ENCODE measurements around the gene CTBP2.
A peak's percentile ranks its signal among the peaks of the same experiment; 100 is the strongest.

Gene CTBP2

DNA sequence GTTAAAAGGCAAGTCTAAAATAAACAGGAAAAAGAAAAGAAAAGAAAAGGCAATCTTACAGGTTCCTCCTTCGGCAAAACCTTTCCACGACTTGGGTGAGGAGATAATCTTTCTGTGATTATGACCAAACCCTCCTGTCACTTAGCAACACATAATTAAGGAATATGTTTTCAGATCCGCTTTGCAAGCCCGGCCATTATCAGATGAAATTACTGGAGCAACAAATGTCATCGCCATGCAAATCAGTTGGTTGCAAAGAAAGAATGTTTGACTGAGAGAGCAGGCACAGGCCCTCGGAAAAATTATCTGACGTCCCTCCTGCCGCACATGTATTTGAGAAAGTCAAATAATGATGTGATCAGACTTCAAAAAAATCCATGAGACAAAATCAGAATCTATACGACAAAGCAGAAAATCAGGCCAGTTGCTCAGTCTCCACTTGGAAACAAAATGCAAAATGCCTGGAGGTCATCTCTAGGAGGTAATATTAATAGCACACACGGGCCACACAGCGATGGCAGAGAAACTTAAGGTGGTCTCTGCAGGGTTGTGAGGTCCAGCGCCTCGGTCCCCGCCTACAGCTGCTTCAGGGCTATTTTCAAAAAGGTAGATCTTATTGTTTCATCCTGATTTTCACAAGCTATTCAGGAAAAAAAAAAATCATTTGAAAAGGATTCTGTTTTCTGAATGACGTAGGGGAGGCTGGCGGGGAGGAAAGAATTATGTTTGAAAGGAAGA, 135.7 kb downstream of the CTBP2 start:
- DNase-seq (ENCODE audit: low read depth in 2 of 2) = no peak

DNA sequence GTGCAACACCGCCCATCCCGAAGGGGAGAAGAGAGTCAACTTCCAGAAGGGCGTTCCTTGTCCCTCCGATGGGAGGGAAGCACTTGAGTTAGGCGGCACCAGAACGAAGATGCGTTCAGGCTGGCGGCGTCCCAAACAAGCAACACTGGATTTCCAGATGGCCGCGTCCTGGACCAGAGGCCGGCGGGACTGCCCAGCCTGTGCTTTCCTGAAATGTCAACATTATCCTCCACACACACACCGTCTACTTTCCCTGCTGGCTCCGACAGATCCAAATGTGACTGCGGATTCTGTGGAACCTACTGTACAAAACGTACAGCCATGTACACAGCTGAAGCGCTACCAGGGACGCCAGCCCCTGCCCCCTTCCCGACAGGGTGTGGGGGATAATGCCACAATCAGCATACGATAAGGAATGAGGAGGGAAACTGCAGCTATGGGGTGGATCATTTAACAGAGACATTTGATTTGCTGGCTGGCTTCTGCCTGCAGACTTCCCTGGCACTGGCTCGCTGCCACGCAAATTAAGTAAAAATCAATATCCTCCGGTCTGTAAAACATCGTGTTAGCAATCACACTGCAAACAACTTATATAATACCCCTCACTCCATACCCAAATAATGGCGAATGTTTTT, 136.4 kb downstream of the CTBP2 start:
- DNase-seq (ENCODE audit: low read depth in 2 of 2) = no peak

DNA sequence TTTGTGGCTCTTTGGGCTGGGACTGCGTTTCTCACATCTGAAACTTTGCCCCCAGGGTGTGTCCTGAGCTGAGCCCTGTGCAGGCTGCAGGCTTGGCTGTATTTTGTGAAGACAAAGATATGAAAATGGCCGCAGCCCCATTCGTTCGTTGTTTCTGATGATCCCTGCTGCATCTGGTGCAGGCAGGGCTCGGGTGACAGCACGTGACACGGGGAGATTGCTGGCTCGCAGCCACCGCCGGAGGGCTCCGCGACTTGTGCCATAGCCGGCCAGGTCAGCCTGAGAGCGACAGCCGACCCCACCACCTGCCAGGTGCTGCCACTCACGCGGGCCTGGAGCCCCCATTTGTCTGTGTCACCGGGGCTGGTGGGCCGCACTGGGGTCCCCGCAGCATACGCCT, 137.1 kb downstream of the CTBP2 start:
- DNase-seq (ENCODE audit: low read depth in 2 of 2) = no peak

DNA sequence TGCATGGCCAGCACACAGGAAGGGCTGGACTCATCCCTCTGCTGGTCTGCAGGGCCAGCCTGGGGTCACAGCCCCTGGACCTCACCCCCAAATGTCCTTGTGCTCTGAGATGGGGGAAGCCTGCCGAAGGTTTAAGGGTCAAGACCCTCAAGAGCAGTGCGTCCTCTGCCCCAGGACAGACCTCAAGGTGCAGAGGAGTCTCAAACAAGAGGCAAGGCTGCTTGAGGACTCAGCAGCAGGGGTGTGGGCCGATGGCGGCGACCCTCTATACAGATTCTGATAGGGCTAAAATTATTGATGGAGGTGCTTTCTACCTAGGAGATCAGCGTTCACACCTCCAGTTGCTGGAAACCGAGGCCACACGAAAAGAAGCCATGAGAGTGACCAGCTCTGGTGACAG, 137.7 kb downstream of the CTBP2 start:
- DNase-seq (ENCODE audit: low read depth in 2 of 2) = no peak

DNA sequence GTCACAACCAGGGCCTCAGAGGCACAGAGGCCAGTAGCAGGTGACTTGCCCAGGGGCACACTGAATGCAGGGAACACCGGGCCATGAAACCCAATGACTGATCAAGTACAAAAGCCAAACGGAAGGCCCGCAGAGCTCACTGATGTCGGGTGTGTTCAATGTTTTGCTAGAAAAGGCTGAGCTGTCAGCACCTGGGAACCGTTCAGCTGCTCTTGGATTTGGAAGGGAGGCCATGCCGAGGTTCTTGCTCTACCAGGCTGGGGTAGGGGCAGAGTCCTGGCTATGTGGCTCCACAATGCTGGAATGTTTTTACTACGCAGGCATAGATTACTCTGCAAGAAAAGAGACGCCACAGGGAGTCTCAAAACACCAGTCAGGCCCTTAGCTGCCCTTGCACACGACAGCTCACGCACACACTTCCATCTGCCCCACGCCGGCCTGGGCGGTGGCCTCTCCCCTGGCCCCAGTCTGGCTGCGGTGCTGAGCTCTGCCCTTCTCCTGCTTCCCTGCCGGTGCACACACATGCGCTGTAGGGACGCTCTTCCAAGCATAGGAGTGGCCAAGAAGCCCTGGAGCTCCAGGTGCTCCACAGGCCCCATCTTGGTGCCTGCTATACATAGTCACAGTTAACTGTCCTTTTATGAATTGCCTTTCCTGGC, 138.5 kb downstream of the CTBP2 start:
- DNase-seq (ENCODE audit: low read depth in 2 of 2) = no peak

DNA sequence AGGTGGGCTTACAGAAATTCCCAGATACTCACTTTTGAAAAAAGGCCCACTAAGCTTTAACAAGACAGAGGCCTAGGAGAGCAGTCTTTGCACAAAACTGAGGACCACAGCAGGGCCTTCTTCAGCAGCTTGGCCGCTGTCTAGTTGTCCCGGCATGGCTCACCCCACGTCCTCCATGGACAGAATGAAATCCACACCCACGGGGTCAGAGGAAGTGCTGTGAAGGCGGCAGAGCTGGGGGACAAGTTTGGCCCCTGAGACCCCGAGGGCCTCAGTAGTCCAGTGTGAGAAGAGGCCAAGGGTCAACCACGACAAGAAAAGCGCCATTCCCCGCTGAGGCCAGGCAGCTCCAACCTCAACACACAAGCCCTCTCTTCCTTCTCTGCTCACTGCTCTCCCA, 139.5 kb downstream of the CTBP2 start:
- no peak for DNase-seq (ENCODE audit: low read depth in 2 of 2)

DNA sequence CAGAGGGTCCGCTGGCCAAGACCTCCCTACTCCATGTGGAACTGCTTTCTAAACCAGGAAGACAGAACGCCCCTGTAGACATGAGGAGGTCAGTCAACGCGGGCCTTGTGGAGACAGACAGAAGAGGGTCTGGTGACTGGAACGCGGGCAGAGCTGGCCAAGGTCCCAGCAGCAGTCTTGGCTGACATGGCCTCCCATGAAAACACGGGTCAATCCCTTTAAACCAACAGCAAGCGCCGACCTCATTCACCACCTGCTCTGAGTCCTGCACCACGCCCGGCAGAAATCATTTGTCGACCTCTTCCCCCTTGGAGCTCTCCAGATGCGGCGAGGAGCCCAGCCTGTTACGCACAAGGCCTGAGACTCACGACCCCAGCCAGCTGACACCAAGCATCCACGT, 140.0 kb downstream of the CTBP2 start:
- DNase-seq (ENCODE audit: low read depth in 2 of 2) = no peak

DNA sequence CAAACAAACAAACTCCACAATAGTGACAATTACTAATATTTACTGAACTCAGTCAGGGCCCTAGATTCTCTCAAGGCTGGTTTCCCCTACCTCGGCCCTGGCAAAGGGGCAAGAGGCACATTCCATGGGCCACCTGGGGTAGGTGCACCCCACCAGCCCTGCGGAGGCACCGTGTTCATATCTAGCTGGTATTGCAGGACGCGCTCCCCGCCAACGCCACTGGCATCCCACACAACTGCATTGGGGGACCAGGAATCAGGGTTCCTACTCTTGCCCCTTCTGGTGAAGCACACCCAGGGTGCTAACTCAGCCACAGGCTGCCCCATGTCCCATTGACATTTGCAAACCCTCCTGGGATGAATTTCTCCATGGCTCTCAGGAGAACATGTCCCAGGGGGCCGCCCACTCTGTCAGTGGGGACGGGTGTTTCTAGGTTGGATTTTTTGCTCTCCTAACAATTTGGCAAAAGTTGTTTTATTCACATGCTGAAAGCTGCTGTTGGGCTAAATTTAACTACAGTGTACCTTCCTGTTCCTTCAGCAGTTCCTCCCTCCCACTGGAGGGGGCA, 141.7 kb downstream of the CTBP2 start:
- DNase-seq (ENCODE audit: low read depth in 2 of 2) = no peak

DNA sequence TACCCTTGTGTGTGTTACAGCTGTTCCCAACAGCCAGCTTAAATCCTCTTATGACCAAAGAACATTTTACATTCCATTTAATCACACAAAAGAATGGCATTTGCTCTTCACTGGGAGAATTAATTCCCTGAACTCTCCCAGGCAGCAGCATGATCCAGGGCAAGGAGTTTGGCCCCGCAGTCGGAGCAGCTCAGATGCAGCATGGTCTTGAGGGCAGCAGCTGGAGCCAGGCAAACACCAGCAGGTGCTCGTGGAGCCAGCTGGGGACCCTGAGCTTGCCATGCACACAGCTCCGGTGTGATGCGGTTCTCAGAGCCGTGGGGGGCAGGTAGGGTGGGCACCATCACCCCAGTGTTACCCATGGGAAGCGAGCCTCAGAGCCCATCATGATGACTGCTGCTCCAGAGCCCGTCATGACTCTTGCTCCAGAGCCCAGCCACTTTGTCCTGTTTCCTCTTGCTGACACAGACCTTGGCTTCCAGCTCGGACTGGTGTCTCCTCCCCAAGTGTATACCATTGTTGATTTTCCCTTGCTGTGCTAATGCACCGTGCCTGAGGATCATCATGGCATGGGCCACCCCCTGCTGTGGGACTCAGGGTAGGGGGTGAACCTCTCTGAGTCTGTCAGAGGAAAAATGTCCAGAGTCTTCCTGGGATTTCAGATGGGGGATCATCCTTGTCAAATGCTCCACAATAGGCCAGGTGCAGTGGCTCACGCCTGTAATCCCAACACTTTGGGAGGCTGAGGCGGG, 142.6 kb downstream of the CTBP2 start:
- DNase-seq (ENCODE audit: low read depth in 2 of 2) = no peak

DNA sequence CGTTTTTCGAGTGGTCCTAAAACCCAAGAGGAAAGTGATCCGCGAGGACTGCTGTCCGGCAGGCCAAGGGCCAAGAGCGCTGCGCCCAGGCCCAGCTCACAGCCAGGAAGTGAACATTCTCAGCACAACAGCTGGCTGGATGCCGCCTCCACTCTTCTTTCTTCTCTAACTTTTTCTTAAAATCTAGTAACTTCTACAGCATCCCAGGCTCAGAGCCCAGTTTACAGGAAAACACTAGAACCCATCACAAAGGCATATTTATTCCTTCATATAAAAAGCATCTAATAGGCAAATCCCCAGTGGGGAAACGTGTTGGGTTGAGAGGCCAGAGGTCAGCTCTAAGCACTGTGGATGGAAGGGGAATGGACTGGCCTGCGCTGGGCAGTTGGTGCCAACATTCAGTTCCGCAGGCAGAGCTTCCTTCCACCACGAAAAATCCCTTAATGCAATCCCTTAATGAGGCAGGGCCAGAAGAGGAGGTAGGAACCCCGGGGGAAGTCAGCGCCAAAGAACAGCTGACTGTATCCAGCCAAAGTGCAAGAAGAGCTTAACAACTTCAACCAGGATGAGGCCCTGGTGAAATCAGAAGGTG, 143.7 kb downstream of the CTBP2 start:
- no peak for DNase-seq (ENCODE audit: low read depth in 2 of 2)

DNA sequence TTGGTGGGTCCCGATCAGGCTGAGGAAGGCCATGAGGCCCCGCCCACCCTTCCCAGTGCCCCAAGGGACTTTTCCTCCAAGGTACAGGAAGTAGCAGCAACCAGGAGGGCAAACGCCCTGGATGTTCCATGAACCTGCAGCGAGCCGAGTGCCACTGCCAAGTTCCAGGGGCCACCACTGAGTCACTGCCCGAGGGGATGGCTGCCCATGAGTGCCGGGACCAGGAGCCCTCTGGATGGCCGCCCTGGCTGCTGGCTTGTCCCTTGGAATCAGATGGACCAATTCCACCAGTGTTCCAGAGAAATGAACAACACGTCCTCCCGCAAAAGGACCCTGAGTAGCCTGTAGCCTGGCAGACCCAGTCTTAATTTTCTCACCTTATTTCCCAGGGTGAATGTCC, 144.2 kb downstream of the CTBP2 start:
- DNase-seq (ENCODE audit: low read depth in 2 of 2) = no peak

DNA sequence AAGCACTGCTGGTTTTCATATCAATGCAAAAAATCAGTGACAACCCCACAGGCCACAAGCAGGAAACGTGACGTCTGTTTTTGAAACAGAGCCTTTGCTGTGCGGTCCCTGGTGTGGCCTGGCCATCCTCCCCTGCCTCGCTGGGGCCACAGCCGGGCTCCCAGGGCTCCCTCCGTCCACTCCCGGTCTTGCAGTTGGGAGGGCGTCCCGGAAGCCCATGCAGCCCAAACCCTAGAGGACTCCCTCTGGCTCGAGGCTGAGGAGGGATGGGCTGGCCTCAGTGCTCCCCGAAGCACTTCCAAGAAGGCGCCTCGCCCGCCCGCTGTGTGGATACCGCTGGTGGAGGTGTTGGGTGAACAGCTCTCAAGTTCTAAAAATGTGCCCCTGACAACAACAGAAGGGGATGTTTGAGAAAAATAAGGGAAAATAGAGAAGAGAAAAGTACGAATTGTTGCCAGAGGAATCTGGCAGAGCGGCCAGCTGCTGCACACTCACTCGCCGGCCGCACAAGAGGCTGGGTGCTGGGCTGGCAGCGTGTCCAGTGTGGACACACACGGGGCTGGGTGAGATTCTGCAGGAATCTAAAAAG, 144.9 kb downstream of the CTBP2 start:
- peak in 1 of 2 donors; percentile 5 for DNase-seq (ENCODE audit: low read depth in 2 of 2)

DNA sequence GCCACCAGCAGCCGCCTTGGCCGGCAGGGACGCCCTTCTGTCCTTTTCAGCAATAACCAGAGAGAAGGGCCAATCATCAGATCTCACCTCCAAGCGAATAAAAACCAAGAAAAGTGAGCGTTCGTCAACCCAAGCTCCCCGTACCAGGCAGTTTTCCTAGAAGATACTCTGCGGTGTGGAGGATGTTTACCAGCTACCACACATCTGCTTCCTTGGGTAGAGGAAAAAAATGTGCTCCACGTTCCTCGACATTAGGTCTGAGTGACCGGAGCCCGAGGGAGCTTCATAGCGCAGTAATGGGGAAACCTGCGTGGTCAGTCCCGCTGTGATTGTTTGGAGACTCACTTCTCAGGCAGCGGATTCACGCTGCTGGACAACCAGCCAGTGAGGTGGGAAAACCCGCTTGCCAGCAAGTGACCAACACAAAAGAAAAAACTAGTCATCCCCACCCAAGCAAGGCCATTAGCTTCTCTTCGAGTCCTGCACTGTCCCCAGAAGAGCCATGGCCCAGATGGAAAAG, 145.5 kb downstream of the CTBP2 start:
- no peak for DNase-seq (ENCODE audit: low read depth in 2 of 2)

DNA sequence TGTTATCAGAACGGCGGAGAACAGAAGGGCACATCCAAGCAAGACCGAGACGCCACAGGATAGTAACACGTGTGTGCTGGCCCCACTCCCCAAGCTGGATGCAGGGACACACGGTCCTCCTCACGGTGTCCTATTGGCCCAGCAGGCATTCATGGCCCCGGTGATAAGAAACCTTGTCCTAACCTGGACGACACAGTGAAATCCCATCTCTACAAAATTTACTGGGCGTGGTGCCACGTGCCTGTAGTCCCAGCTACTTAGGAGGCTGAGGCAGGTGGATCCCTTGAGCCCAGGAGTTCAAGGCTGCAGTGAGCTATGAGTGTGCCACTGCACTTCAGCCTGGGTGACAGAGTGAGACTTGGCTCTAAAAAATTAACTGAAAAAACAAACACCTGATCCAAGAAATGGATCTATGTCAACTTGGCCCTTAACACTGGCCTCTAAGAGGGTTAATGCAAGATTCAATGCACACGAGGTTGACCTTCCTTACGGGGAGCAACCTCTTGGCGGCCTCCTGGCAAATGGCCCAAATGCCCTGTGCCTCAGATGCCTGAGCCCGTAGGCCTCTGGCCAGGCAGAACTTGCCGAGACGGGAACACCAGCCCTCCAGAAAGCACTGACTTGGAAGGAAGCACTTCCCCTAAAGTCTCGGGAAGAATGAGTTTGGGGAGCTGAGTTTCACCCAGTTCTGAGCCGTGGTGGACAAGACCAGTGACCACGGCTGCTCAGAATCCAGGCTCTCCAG, 146.1 kb downstream of the CTBP2 start:
- DNase-seq (ENCODE audit: low read depth in 2 of 2) = no peak

DNA sequence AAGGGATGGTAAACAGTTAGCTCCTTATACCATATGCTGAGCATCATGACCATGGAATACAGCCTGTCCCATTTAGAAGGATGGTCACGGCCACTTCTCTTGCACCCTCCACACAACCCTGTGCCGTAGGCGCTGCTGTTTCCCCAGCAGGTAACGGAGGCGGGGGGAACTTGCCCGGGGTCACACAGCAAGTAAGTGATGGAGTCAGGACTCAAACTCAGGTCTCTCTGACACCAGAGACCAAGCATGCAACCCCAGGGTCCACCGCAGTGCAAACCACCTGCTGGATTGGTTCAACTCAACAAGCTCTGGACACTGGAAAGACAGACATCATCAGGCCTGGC, 146.9 kb downstream of the CTBP2 start:
- no peak for DNase-seq (ENCODE audit: low read depth in 2 of 2)

DNA sequence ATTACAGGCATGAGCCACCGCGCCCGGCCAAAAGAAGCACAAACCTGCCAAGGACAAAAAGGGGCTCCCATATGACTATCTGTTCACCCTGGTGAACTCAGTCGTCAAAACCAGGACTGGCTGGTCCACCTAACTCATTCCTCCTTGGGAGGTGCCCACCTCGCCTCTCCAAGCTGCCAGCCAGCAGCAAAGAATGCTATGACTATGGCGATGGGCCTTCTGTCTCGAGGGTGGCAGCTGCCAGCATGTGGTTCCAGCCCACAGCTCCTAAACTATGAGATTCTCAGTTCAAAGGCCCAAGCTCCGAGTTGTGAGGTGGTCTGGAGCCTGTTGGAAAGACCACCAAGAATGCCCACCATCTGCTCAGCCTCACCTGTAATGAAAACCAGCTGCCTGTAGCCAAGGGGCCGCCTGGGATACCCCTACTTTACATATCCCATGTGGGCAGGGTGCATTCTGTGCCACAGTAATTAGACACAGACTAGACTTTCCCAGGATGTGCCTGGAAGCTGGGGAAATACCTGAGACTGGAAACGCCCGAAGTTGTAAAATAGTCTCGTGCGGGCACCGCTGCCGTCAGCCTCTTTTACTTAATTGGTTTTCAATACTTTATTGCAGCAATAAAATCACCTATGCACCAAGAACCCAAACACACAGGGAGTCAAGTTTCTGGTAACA, 147.4 kb downstream of the CTBP2 start:
- DNase-seq (ENCODE audit: low read depth in 2 of 2) = no peak

DNA sequence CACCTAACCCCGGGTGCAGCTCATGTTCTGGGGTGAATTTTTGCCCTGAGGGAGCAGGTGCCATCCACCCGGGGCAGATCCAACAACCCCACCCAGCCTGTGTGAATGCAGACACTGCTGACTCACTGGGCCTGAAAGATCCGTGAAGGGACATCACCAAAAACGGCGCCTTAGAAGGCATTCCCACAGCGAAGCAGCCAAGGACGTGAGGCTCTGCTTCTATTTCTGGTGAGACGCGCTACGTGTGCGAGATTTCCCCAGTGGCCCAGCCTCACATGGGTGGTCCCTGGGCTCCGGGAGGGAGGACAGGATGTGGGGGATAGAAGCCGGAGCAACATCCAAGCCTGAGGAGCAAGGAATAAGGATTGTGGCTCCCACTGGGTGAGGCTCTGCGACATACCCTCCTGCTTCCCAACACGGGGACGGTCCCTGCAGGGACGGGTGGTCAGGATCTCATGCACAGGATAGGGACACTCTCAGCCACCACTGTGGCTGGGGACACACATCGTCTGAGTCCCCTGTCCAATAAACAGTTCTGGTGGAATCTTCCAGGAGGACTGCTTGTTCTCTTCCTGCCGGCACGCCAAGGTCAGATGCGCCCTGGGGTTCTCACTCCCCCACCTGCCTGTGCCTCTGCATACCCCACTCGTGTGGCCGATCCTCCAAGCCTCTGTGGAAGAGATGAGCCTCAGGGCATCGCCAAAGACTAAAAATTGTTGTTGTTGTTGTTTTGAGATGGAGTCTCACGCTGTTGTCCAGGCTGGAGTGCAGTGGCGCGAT, 148.2 kb downstream of the CTBP2 start:
- DNase-seq (ENCODE audit: low read depth in 2 of 2) = no peak

DNA sequence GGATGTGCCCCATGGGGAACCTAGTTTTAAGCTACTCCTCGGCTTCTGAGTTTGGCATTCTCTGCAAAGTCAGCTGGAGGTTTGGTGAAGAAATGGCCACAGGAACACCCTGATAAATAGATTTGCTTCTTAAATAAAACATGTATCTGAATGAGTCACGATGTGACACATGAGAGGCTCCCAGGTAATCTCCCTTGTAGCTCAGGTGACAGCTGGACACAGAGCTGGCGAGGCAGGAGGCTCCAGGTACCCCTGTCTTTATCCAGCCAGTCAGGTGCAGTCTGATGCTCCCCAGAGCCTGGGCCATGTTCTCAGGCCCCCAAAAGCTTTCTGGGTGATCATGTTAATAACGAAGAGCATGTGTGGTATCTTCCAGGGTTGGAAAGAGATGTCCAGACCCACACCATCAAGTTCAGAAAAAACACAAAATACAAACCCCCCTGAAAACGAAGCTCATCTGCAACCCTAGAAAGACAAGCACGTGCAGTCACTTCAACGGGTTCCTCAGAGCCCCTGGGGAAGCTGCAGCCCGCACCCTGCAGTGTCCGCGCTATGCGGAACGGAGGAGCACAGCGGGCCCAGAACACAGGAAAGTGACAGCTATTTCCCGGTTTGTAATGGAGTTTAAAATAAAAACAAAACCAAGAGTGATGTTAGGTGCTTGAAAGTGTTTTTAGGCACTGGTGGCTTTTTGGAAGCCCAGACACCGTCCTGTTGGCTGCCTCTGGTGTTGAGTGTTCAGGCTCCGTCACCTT, 149.0 kb downstream of the CTBP2 start:
- no peak for DNase-seq (ENCODE audit: low read depth in 2 of 2)
